HG02870 (cell line): ENCODE results near the gene SYNGR4.

Source experiments
- ATAC-seq: cut with Tn5 transposase; IDR thresholded peaks from one replicate; pipeline ENCODE4 v1.9.1; 2021; ENCODE audit warnings: mild to moderate bottlenecking, moderate library complexity; ENCODE audit not compliant: unreplicated experiment

SYNGR4 gene

DNA sequence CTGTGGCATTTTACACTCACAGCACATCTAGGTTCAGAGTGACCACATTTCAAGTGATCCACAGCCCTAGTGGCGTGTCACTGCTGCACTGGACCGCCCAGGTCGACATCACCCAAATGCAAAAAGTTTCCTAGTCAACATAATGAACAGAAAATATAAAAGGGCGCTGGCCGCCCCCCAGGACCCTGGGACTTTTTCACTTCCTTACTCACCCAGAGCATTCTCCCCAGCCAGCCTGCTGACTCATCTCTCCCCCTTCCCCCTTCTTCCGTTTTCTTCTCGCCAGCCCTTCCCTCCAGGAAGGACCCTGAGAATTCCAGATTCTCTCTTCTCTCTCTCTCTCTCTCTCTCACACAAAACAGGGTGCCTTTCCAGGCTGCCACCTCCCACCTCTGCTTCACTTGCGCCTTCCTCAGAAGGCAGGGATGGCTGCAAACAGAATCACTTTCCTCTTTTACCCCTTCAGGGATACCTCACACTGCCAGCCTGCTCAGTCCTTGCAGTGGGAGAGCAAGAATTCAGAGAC is 60.6 kb downstream of the SYNGR4 start:
- no peak for ATAC-seq
